ENCODE measurements around the gene CACNA2D3.

GRCh38 chr3:55061720-55062034 is 939.3 kb downstream of the CACNA2D3 start:
- no peak for TF ChIP-seq CTCF (IDR thresholded peaks at IDR 0.05)
- TF ChIP-seq ZFX (IDR thresholded peaks at IDR 0.05; ENCODE audit: borderline replicate concordance) = no peak
